Nephron progenitor cell (in vitro differentiated cells): ENCODE data around the gene INTS1.

Source experiments
- DNase-seq: peaks from one replicate; pipeline ENCODE4 v3.0.0; 2021
- H3K27ac Mint-ChIP-seq: 2 replicates; pipeline ENCODE4 v1.8.0; 2021; ENCODE audit warnings: mild to moderate bottlenecking, moderate library complexity, mixed read lengths
- H3K27me3 Mint-ChIP-seq: 2 replicates; pipeline ENCODE4 v1.8.0; 2021; ENCODE audit warnings: mild to moderate bottlenecking, low read depth, mixed read lengths; ENCODE audit not compliant: poor library complexity
- H3K36me3 Mint-ChIP-seq: 2 replicates; pipeline ENCODE4 v1.8.0; 2021; ENCODE audit warnings: low read depth, mixed read lengths
- H3K4me1 Mint-ChIP-seq: 2 replicates; pipeline ENCODE4 v1.8.0; 2021; ENCODE audit warnings: mixed read lengths
- H3K4me3 Mint-ChIP-seq: 2 replicates; pipeline ENCODE4 v1.8.0; 2021; ENCODE audit warnings: mild to moderate bottlenecking, moderate library complexity, mixed read lengths
- H3K9me3 Mint-ChIP-seq: 2 replicates; pipeline ENCODE4 v1.8.0; 2021; ENCODE audit warnings: mild to moderate bottlenecking, moderate library complexity, mixed read lengths
- TF ChIP-seq, protein P1 (sequence below): fragments of 200-600 bp; sonication (generic); IDR thresholded peaks from 2 replicates; pipeline ENCODE4 v1.5.0; 2021; ENCODE audit warnings: antibody characterized with exemption

The INTS1 gene

DNA sequence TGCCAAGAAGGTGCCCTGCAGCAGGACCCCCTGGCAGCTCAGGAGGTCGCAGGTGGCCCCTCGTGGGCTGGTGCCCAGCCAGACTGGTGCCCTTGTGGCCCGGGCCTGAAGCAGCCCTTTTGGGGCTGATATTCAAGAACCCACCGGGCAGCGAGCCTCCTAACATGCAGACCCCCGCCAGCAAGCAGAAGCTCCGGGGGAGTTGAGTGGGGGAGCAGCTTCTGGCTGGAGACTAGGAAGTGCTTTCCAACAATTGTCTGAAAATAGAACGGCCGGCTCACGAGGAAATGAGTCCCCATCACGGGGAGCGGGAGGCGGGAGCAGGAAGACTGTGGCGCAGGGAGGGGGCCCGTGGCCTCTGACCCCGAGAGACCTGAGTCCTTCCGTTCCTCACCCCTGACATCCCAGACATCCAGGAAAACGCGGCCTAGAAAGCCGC is 9.5 kb upstream of the INTS1 start:
- peaks cover 20% of the 10 kb centered on the region for H3K4me1 Mint-ChIP-seq
- H3K36me3 Mint-ChIP-seq, result no peaks in the 10 kb centered on the region
- H3K27ac Mint-ChIP-seq, result no peak overlapping the region
- peaks cover 8% of the 10 kb centered on the region for H3K27me3 Mint-ChIP-seq
- no peak overlapping the region for H3K4me3 Mint-ChIP-seq
- TF ChIP-seq, protein P1, sequence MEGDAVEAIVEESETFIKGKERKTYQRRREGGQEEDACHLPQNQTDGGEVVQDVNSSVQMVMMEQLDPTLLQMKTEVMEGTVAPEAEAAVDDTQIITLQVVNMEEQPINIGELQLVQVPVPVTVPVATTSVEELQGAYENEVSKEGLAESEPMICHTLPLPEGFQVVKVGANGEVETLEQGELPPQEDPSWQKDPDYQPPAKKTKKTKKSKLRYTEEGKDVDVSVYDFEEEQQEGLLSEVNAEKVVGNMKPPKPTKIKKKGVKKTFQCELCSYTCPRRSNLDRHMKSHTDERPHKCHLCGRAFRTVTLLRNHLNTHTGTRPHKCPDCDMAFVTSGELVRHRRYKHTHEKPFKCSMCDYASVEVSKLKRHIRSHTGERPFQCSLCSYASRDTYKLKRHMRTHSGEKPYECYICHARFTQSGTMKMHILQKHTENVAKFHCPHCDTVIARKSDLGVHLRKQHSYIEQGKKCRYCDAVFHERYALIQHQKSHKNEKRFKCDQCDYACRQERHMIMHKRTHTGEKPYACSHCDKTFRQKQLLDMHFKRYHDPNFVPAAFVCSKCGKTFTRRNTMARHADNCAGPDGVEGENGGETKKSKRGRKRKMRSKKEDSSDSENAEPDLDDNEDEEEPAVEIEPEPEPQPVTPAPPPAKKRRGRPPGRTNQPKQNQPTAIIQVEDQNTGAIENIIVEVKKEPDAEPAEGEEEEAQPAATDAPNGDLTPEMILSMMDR, result no peak
- H3K9me3 Mint-ChIP-seq, result peaks cover under 1% of the 10 kb centered on the region
- no peak for DNase-seq

DNA sequence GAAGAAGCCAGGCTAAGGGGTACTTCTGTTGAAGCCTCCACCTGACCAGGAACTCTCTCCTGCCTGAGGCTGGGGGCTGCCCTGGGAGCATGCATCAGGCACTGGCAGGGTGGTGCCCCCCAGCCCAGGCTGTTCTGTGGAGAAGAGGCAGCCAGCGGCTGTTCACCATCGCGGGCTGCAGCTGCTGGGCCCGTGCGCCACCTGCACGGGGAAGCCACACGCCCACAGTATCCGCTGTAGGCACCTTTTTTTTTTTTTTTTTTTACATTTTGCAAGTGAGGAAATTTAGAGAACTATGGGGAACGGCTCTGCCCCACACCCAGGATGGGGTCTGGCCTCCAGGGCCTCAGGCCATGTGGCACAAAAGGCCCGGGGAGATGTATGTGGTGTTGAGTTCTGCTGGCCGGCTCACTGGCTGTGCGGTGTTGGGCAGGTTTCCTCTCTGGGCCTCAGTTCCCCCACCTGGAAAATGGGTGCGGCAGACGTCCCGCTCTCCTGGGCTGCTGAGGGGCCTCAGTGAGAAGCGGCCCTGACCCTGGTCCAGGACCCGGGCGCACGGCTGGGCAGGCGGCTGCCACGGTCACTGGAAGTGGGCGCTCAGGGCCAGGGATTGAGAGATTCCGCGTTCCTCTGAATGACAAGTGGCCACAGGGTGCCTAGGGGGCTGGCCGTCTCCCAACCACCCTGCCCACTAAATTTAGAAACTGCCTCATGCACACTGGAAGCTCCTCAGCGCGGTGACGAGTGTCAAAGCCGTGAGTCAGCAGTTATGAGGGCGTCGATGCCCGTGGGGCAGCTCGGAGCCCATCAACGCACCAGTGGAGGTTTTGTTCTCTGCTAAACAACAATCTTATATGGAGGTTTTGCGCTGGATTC is 8.8 kb upstream of the INTS1 start:
- DNase-seq, result no peak
- H3K27ac Mint-ChIP-seq, result no peak overlapping the region
- peaks cover 25% of the 10 kb centered on the region for H3K4me1 Mint-ChIP-seq
- no peaks in the 10 kb centered on the region for H3K9me3 Mint-ChIP-seq
- no peaks in the 10 kb centered on the region for H3K36me3 Mint-ChIP-seq
- TF ChIP-seq, protein P1, result no peak
- no peak overlapping the region for H3K4me3 Mint-ChIP-seq
- H3K27me3 Mint-ChIP-seq, result peaks cover 11% of the 10 kb centered on the region

DNA sequence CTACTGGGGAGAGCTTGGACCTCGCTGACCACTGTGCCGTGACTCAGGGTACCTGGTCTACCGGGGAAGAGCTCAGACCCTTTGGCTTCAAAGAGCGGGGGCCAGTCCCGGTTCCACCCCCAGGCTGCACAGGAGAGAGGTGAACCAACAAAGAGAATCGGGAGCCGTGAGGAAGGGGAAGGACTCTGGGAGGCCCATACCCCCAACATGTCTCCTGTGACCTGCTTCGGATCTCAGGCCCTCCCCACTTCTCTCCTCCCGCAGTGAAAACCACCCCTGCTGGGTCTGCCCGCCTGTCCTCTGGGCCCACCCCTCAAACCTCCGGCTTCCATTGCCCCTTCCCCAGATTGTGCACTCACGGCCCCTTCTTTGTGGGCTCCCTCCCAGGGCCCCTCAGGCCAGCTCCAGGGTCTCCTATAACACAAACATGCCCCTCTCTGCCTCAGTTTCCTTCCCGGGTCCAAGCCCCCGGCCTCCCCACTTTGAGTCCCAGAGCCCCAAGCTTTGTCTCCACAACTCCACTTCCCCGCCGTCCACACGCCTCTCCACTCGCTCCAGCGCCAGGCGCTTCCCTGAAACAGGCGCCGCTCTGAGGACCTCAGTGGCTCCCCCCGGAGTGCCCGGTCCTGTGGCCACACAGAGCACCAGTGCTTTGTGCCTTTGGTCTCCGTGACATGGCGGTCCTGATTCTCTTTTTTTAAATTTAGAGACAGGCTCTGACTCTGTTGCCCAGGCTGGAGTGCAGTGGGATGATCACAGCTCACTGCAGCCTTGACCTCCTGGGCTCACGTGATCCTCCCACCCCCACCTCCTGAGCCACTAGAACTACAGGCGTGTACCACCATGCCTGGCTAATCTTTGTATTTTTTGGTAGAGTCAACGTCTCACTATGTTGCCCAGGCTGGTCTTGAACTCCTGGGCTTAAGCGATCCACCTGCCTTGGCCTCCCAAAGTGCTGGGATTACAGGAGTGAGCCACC is 7.5 kb upstream of the INTS1 start:
- no peak overlapping the region for H3K27ac Mint-ChIP-seq
- no peaks in the 10 kb centered on the region for H3K9me3 Mint-ChIP-seq
- H3K36me3 Mint-ChIP-seq, result no peaks in the 10 kb centered on the region
- H3K4me3 Mint-ChIP-seq, result no peak overlapping the region
- no peak for DNase-seq
- H3K4me1 Mint-ChIP-seq, result peaks cover 34% of the 10 kb centered on the region
- H3K27me3 Mint-ChIP-seq, result peaks cover 8% of the 10 kb centered on the region
- TF ChIP-seq, protein P1, result no peak

DNA sequence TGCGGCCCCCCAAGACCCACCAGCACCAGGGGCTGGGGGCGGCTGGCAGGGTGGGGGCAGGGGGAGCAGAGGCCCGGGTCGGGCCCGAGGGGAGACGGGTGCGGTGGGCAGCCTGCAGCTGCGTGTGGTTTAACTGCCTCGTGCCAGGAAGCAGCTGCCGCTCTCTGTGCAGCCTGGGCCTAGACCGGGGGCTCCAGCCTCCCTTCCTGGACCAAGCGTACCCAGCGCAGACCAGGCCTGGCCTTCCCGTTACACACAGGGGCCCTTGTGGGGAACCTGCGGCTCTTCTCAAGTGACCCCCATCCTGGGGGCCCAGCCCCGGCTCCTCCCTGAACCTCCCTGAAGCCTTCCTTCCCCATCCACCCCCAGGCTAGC is 6.6 kb upstream of the INTS1 start:
- Mint-ChIP-seq H3K4me3 (no peak overlapping the region), H3K9me3 (no peaks in the 10 kb centered on the region), H3K27me3 (peaks cover 8% of the 10 kb centered on the region), H3K4me1 (peaks cover 32% of the 10 kb centered on the region), H3K36me3 (no peaks in the 10 kb centered on the region), H3K27ac (no peak overlapping the region)
- DNase-seq, result no peak
- TF ChIP-seq, protein P1, result no peak

DNA sequence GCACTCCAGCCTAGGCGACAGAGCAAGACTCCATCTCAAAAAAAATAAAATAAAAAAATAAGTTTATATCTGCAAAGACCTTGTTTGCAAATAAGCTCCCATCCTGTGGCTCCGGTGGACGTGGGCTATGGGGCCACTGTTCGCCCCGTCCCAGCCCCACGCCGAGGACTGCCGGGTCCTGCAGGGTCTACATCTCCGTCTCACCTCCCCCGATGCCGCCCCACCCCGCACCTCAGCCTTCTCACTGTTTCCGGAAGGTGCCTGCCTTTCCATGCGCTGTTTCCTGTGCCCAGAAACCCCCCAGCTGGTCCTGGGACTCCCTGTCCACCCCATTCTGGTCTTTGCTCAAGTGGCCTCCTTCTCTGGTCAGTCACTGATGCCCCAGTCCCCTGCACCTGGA is 5.0 kb upstream of the INTS1 start:
- Mint-ChIP-seq H3K27me3 (peaks cover 4% of the 10 kb centered on the region), H3K4me3 (no peak overlapping the region), H3K9me3 (no peaks in the 10 kb centered on the region), H3K4me1 (peaks cover 31% of the 10 kb centered on the region), H3K27ac (no peak overlapping the region), H3K36me3 (no peaks in the 10 kb centered on the region)
- TF ChIP-seq, protein P1, result no peak
- DNase-seq, result no peak
